IPS DF 6.9 (cell line): Measurements from ENCODE around the gene RPL37A.

Experiments
- DNase-seq: peaks from one replicate; pipeline ENCODE4 v3.0.0-alpha.2; 2013; ENCODE audit warnings: low read depth, low spot score
- H3K27ac ChIP-seq: one replicate; pipeline ENCODE4 v1.5.1; 2013; ENCODE audit warnings: low read length, control low read depth
- H3K27me3 ChIP-seq: 2 replicates; pipeline ENCODE4 v1.6.1; 2013; ENCODE audit warnings: mild to moderate bottlenecking, low read length; ENCODE audit not compliant: control insufficient read depth, insufficient read depth
- H3K36me3 ChIP-seq: 2 replicates; pipeline ENCODE4 v1.6.1; 2013; ENCODE audit warnings: low read length; ENCODE audit not compliant: control insufficient read depth, insufficient read depth
- H3K4me1 ChIP-seq: 2 replicates; pipeline ENCODE4 v1.6.1; 2013; ENCODE audit warnings: low read length; ENCODE audit not compliant: control insufficient read depth, insufficient read depth
- H3K4me3 ChIP-seq: 2 replicates; pipeline ENCODE4 v1.5.1; 2013; ENCODE audit warnings: mild to moderate bottlenecking, low read length
- H3K9me3 ChIP-seq: 2 replicates; pipeline ENCODE4 v1.6.1; 2013; ENCODE audit warnings: low read length, inconsistent platforms; ENCODE audit not compliant: control insufficient read depth, insufficient read depth
- WGBS: extraction: QIAGEN DNeasy Blood & Tissue Kit; methylation state at CpG from one replicate; pipeline ENCODE4 v1.1.7; 2013; ENCODE audit warnings: mixed read lengths, missing lambda C conversion rate; ENCODE audit not compliant: insufficient read length, insufficient coverage; 5-methylcytosine and 5-hydroxymethylcytosine counted together

Gene RPL37A

DNA sequence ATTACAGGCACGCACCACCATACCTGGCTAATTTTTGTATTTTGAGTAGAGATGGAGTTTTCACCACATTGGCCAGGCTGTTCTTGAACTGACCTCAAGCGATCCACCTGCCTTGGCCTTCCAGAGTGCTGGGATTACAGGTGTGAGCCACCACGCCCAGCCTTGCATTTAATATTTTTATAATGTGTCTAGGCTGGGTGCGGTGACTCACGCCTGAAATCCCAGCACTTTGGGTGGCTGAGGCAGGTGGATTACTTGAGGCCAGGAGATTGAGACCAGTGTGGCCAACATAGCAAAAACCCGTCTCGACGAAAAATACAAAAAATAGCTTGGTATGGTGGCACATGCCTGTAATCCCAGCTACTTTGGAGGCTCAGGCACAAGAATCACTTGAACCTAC is 3.2 kb downstream of the RPL37A start:
- Histone ChIP-seq H3K9me3 (no peaks in the 10 kb centered on the region), H3K27ac (no peak overlapping the region), H3K4me3 (no peak overlapping the region), H3K27me3 (no peaks in the 10 kb centered on the region), H3K36me3 (peaks cover 25% of the 10 kb centered on the region; the same call in 1 of the 2 replicates), H3K4me1 (no peaks in the 10 kb centered on the region)
- WGBS = no CpG with 5 or more reads among the region's 8 CpGs
- no peak for DNase-seq

DNA sequence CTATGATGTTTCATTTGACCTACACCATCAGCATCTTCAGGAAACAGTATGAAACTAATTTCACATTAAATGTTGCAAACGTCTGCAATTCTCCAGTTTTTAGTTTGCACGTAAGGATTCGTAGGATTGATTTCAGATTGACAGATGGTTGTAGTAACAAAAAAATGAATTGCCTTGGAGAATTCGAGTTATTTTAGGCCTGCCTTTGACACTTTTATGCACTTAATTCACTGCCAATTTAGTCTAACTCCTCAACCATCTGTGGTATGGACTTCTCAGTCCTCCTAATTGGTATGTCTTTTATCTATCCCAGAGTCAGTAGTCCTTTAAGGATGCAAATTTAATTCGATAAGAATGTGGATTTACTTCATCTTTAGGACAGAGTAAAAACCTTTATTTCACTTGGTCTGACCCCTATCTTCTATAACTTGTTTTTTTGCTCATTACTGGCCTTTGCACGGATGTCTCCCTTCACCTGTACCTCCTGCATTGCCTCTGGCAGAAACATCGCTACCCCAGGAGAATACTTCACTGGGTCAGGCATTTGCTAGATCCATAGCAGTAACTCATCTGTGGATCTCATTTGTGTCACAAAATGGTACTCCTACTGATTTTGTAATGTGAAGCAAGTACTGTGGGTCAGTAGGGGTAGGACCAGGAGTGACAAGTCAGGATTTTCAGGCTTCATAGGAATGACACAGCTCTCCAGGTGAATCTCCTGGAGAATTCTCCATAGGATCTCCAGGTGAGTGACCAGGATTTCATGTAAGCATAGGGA is 3.9 kb downstream of the RPL37A start:
- WGBS = no CpG with 5 or more reads among the region's 7 CpGs
- no peak overlapping the region for H3K27ac ChIP-seq
- H3K4me3 ChIP-seq = no peak overlapping the region
- no peaks in the 10 kb centered on the region for H3K27me3 ChIP-seq
- peaks cover 25% of the 10 kb centered on the region; the same call in 1 of the 2 replicates for H3K36me3 ChIP-seq
- H3K4me1 ChIP-seq = no peaks in the 10 kb centered on the region
- no peak for DNase-seq
- H3K9me3 ChIP-seq = no peaks in the 10 kb centered on the region

DNA sequence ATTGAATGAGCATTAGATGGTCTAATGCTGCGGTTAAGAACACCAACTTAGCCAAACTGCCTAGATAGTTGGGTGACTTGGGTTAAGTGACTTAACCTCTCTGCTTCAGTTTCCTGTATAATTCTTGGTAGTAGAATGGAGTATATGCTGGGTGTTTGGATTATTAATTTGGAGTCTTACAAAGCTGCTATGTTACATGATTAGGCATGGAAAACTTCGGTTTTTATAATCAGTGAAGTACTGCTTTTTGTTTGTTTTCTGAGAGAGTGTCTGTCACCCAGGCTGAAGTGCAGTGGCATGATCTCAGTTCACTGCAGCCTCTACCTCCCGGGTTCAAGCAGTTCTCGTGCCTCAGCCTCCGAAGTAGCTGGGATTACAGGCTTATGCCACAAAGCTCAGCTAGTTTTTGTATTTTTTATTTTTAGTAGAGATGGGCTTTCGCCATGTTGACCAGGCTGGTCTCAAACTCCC is 4.5 kb downstream of the RPL37A start:
- H3K4me3 ChIP-seq = no peak overlapping the region
- H3K27ac ChIP-seq = no peak overlapping the region
- peaks cover 25% of the 10 kb centered on the region; the same call in 1 of the 2 replicates for H3K36me3 ChIP-seq
- no peaks in the 10 kb centered on the region for H3K9me3 ChIP-seq
- no CpG with 5 or more reads among the region's 6 CpGs for WGBS
- no peak for DNase-seq
- H3K27me3 ChIP-seq = no peaks in the 10 kb centered on the region
- no peaks in the 10 kb centered on the region for H3K4me1 ChIP-seq

DNA sequence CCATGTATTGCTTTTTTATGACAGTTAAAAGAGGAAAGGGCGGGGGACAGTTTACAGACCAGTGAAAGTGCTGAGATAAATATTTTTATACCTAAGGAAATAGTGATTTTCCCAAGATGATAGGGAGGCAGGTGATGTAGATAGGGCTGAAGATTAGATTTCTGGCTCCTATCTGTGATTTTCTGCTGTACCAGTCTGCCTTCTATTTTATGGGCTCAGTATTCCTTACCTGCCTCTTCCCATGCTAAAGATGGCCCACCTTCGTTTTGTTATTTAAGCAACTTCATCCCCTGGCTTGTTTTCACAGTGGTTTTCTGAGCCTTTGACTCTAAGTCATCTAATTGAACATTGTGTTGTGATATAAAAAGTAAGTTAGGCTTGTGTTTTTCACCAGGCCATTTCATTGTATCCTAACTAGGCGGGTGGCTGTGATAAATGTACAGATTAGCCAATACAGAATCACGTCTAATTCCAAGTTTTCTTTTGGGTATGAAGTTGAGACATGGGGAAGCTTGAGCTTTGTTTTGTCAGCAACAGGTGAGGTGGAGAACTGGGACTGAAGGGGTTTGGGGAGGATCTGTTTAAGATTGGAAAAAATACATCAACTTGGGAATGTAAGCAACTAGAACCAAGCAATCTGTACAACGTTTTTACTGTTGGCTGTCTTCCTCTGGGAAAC is 5.2 kb downstream of the RPL37A start:
- DNase-seq = no peak
- H3K36me3 ChIP-seq = peaks cover 25% of the 10 kb centered on the region; the same call in 1 of the 2 replicates
- H3K27ac ChIP-seq = no peak overlapping the region
- no CpG with 5 or more reads among the region's 5 CpGs for WGBS
- H3K4me3 ChIP-seq = no peak overlapping the region
- H3K27me3 ChIP-seq = no peaks in the 10 kb centered on the region
- no peaks in the 10 kb centered on the region for H3K4me1 ChIP-seq
- H3K9me3 ChIP-seq = no peaks in the 10 kb centered on the region

DNA sequence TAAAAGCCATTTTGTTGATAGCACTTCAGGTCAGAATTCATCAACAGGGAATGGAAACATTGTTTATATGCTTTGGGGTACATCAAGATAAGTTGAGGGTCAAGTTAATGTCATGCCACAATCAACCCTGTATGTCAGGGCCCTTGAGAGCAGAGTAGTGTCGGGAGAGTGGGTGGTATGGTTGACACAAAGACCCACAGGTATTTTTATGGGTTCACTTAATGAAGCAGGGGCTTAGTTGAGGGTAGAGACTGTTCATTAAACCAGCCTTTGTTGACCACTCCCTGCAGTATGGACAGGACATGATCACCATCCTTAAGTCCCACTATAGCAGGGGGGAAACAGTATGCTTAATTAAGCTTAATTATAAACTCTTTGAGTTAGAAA is 5.7 kb downstream of the RPL37A start:
- Histone ChIP-seq H3K27me3 (no peaks in the 10 kb centered on the region), H3K9me3 (no peaks in the 10 kb centered on the region), H3K4me3 (no peak overlapping the region), H3K4me1 (no peaks in the 10 kb centered on the region), H3K36me3 (peaks cover 25% of the 10 kb centered on the region; the same call in 1 of the 2 replicates), H3K27ac (no peak overlapping the region)
- no CpG with 5 or more reads among the region's 1 CpG for WGBS
- DNase-seq = no peak

- H3K4me1 ChIP-seq = no peaks in the 10 kb centered on the region
- WGBS = no CpG with 5 or more reads among the region's 15 CpGs
- H3K36me3 ChIP-seq = peaks cover 15% of the 10 kb centered on the region; the same call in 1 of the 2 replicates
- no peak overlapping the region for H3K4me3 ChIP-seq
- no peak for DNase-seq
- no peaks in the 10 kb centered on the region for H3K9me3 ChIP-seq
- no peak overlapping the region for H3K27ac ChIP-seq
- no peaks in the 10 kb centered on the region for H3K27me3 ChIP-seq
Measured at GRCh38 chr2:216505133-216506106, 6.8 kb downstream of the RPL37A start.

GRCh38 chr2:216507220-216508160 is 8.8 kb downstream of the RPL37A start:
- Histone ChIP-seq H3K9me3 (no peaks in the 10 kb centered on the region), H3K27me3 (no peaks in the 10 kb centered on the region), H3K36me3 (peaks cover 7% of the 10 kb centered on the region; the same call in 1 of the 2 replicates), H3K27ac (no peak overlapping the region), H3K4me1 (no peaks in the 10 kb centered on the region), H3K4me3 (no peak overlapping the region)
- no peak for DNase-seq
- WGBS = no CpG with 5 or more reads among the region's 5 CpGs

GRCh38 chr2:216508229-216508628 is 9.6 kb downstream of the RPL37A start:
- no peaks in the 10 kb centered on the region for H3K27me3 ChIP-seq
- no peaks in the 10 kb centered on the region for H3K9me3 ChIP-seq
- H3K36me3 ChIP-seq = peaks cover 3% of the 10 kb centered on the region; the same call in 1 of the 2 replicates
- no peaks in the 10 kb centered on the region for H3K4me1 ChIP-seq
- H3K27ac ChIP-seq = no peak overlapping the region
- WGBS = no CpG with 5 or more reads among the region's 1 CpG
- H3K4me3 ChIP-seq = no peak overlapping the region
- DNase-seq = no peak

DNA sequence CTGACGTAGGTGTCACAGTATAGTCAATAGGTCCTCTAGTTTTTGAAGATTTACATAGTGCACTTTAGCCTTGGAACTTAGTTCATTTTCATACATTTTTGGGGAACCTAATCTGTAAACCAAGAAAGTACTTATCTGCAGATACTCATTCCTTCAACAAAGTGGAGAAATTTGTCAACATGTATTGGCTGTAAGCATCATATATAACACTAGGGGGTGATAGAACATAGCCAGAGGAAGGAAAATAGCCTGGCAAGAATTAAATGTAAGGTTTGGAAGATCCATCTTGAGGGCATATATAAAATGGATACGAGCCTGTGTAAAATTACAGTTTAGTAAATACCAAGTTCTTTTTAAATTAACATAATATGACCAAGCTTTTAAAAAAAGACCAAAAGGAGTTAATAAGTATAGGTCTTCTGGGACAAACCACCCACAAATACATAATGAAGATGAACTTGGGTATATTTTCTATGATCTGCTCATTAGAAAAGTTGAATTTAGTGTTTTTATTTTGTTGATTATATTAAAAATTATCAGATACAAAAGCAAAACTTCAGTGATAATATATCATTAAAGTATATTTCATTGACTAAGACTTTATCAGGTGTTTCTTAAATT is 18.2 kb downstream of the RPL37A start:
- Histone ChIP-seq H3K4me3 (no peak overlapping the region), H3K36me3 (no peaks in the 10 kb centered on the region), H3K4me1 (no peaks in the 10 kb centered on the region), H3K27ac (no peak overlapping the region), H3K27me3 (no peaks in the 10 kb centered on the region), H3K9me3 (no peaks in the 10 kb centered on the region)
- WGBS = no CpG with 5 or more reads among the region's 2 CpGs
- no peak for DNase-seq
